ENCODE data around the gene MPDZ. TPM values are rescaled to one million over a fixed set of nuclear protein-coding genes. Genes with fewer than 3 reads are reported as not detected.

The MPDZ gene
- total and polyA plus RNA-seq, 2 experiments from 2014 or later: 33.0 to 43.1 TPM

- Mint-ChIP-seq H3K9me3 (no peaks in the 10 kb centered on the region), H3K4me3 (no peak overlapping the region), H3K27me3 (ENCODE audit: insufficient read depth, low read depth, poor library complexity) (no peaks in the 10 kb centered on the region), H3K27ac (peak overlapping the region; percentile 54; the same call in 1 of the 2 replicates), H3K4me1 (peaks cover 3% of the 10 kb centered on the region; the same call in 2 of the 3 replicates), H3K36me3 (ENCODE audit: low read depth) (no peaks in the 10 kb centered on the region)
- Histone ChIP-seq H3K4me2 (no peak overlapping the region), H3K27ac (ENCODE audit: low read depth) (no peak overlapping the region), H3K4me1 (ENCODE audit: insufficient read depth) (no peaks in the 10 kb centered on the region), H3K9me2 (ENCODE audit: insufficient read depth) (no peaks in the 10 kb centered on the region), H2AFZ (no peak overlapping the region), H3F3A (replicated peaks; ENCODE audit: low read depth) (no peaks in the 10 kb centered on the region), H3K4me3 (no peak overlapping the region), H3K36me3 (ENCODE audit: insufficient read depth) (0 out of 2 replicates have a peak, but pooled peaks cover 3% of the 10 kb centered on the region), H4K20me1 (replicated peaks; ENCODE audit: insufficient read depth) (no peaks in the 10 kb centered on the region), H3K27me3 (ENCODE audit: insufficient read depth) (no peaks in the 10 kb centered on the region), H3K79me2 (replicated peaks; ENCODE audit: insufficient read depth) (no peaks in the 10 kb centered on the region)
- ATAC-seq (no peak), DNase-seq (ENCODE audit: low spot score) (no peak)
- no peak for TF ChIP-seq CREB1 (CRISPR knock-in tag; IDR thresholded peaks at IDR 0.05; ENCODE audit: low read depth)
- TF ChIP-seq JUNB (IDR thresholded peaks at IDR 0.05; ENCODE audit: unreplicated experiment): no peak
- no peak for TF ChIP-seq STAT1 (IDR thresholded peaks at IDR 0.05; ENCODE audit: unreplicated experiment)
- TF ChIP-seq ZNF114 (CRISPR knock-in tag; IDR thresholded peaks at IDR 0.05): no peak
- no peak for TF ChIP-seq POLR2AphosphoS5 (IDR thresholded peaks at IDR 0.05; ENCODE audit: low read depth)
- no peak for TF ChIP-seq ETS1 (IDR thresholded peaks at IDR 0.05)
- no peak for TF ChIP-seq ZNF331 (CRISPR knock-in tag; IDR thresholded peaks at IDR 0.05; ENCODE audit: low read depth)
- no peak for TF ChIP-seq REST (IDR thresholded peaks at IDR 0.05; ENCODE audit: unreplicated experiment)
Observed at GRCh38 chr9:13100914-13101572, 178.4 kb downstream of the MPDZ start.

- H3K27me3 Mint-ChIP-seq (ENCODE audit: insufficient read depth, low read depth, poor library complexity): peaks cover 3% of the 10 kb centered on the region
- H3K4me1 Mint-ChIP-seq: no peaks in the 10 kb centered on the region
- Histone ChIP-seq H2AFZ (no peak overlapping the region), H3K36me3 (ENCODE audit: insufficient read depth) (no peaks in the 10 kb centered on the region), H3K79me2 (replicated peaks; ENCODE audit: insufficient read depth) (no peaks in the 10 kb centered on the region), H3K27ac (ENCODE audit: low read depth) (no peak overlapping the region), H3K4me2 (no peak overlapping the region), H3F3A (replicated peaks; ENCODE audit: low read depth) (no peaks in the 10 kb centered on the region), H3K4me1 (ENCODE audit: insufficient read depth) (no peaks in the 10 kb centered on the region), H3K9me2 (ENCODE audit: insufficient read depth) (no peaks in the 10 kb centered on the region), H3K27me3 (ENCODE audit: insufficient read depth) (no peaks in the 10 kb centered on the region), H4K20me1 (replicated peaks; ENCODE audit: insufficient read depth) (no peaks in the 10 kb centered on the region), H3K4me3 (no peak overlapping the region)
- no peak overlapping the region for H3K27ac Mint-ChIP-seq
- no peak for ATAC-seq
- no peak overlapping the region for H3K4me3 Mint-ChIP-seq
- H3K9me3 Mint-ChIP-seq: no peaks in the 10 kb centered on the region
- H3K36me3 Mint-ChIP-seq (ENCODE audit: low read depth): no peaks in the 10 kb centered on the region
- DNase-seq (ENCODE audit: low spot score): no peak
- TF ChIP-seq STAT1 (IDR thresholded peaks at IDR 0.05; ENCODE audit: unreplicated experiment) (no peak), ZNF462 (CRISPR knock-in tag; IDR thresholded peaks at IDR 0.05) (no peak), EZH2 (IDR thresholded peaks at IDR 0.05; ENCODE audit: low read depth, unreplicated experiment) (no peak), CREB1 (CRISPR knock-in tag; IDR thresholded peaks at IDR 0.05; ENCODE audit: low read depth) (no peak)
Observed at GRCh38 chr9:13095056-13095455, 184.4 kb downstream of the MPDZ start.

Data from GM23338 (cell line).